ENCODE results near the gene FAM186B.

FAM186B gene

GRCh38 chr12:49636574-49636973, 31.1 kb upstream of the FAM186B start:
- in situ Hi-C loops (cut with MboI; ENCODE audit: low sequenced_read_pairs), result no loop called here

- in situ Hi-C loops (cut with MboI; ENCODE audit: low sequenced_read_pairs), result no loop called here
Measured at GRCh38 chr12:49635656-49636055, 30.2 kb upstream of the FAM186B start.

GRCh38 chr12:49635036-49635435, 29.6 kb upstream of the FAM186B start:
- in situ Hi-C loops (cut with MboI; ENCODE audit: low sequenced_read_pairs), result no loop called here

- in situ Hi-C loops (cut with MboI; ENCODE audit: low sequenced_read_pairs), result no loop called here
Measured at GRCh38 chr12:49633703-49634345, 28.4 kb upstream of the FAM186B start.

GRCh38 chr12:49632986-49633702, 27.7 kb upstream of the FAM186B start:
- in situ Hi-C loops (cut with MboI; ENCODE audit: low sequenced_read_pairs), result no loop called here

- in situ Hi-C loops (cut with MboI; ENCODE audit: low sequenced_read_pairs), result no loop called here
Measured at GRCh38 chr12:49632401-49632800, 27.0 kb upstream of the FAM186B start.

GRCh38 chr12:49631336-49631907, 26.0 kb upstream of the FAM186B start:
- in situ Hi-C loops (cut with MboI; ENCODE audit: low sequenced_read_pairs), result no loop called here

GRCh38 chr12:49627752-49628360, 22.4 kb upstream of the FAM186B start:
- in situ Hi-C loops (cut with MboI; ENCODE audit: low sequenced_read_pairs), result no loop called here

GRCh38 chr12:49626836-49627235, 21.4 kb upstream of the FAM186B start:
- in situ Hi-C loops (cut with MboI; ENCODE audit: low sequenced_read_pairs), result no loop called here

GRCh38 chr12:49626169-49626835, 20.9 kb upstream of the FAM186B start:
- in situ Hi-C loops (cut with MboI; ENCODE audit: low sequenced_read_pairs), result no loop called here

- in situ Hi-C loops (cut with MboI; ENCODE audit: low sequenced_read_pairs), result no loop called here
Measured at GRCh38 chr12:49624921-49625577, 19.6 kb upstream of the FAM186B start.

GRCh38 chr12:49623142-49623904, 17.9 kb upstream of the FAM186B start, which contains the start of gene PRPF40B:
Gene PRPF40B, plus strand, starts transcription at chr12:49623561. Its CDS starts 30 bp downstream, at chr12:49623591.
- in situ Hi-C loops (cut with MboI; ENCODE audit: low sequenced_read_pairs), result no loop called here

- in situ Hi-C loops (cut with MboI; ENCODE audit: low sequenced_read_pairs), result no loop called here
Measured at GRCh38 chr12:49622501-49623141, 17.2 kb upstream of the FAM186B start.

GRCh38 chr12:49621651-49622500, 16.4 kb upstream of the FAM186B start:
- in situ Hi-C loops (cut with MboI; ENCODE audit: low sequenced_read_pairs), result no loop called here

- in situ Hi-C loops (cut with MboI; ENCODE audit: low sequenced_read_pairs), result no loop called here
Measured at GRCh38 chr12:49619286-49619685, 13.8 kb upstream of the FAM186B start.

GRCh38 chr12:49618576-49618975, 13.1 kb upstream of the FAM186B start:
- in situ Hi-C loops (cut with MboI; ENCODE audit: low sequenced_read_pairs), result no loop called here

GRCh38 chr12:49616533-49617219, 11.2 kb upstream of the FAM186B start:
- in situ Hi-C loops (cut with MboI; ENCODE audit: low sequenced_read_pairs), result no loop called here

- in situ Hi-C loops (cut with MboI; ENCODE audit: low sequenced_read_pairs), result no loop called here
Measured at GRCh38 chr12:49615725-49616124, 10.3 kb upstream of the FAM186B start.
